SK-N-SH (cell line): ENCODE data around the gene ZSWIM3. TPM values are rescaled to one million over a fixed set of nuclear protein-coding genes. Genes with fewer than 3 reads are reported as not detected.

Source experiments
- CTCF ChIA-PET: fragments of 300-600, 350-600 bp; formaldehyde crosslinking; extraction: SDS; loops from one replicate; lab custom pipeline; 2021; lab: Yijun Ruan, JAX
- POLR2A ChIA-PET: fragments of 350-600 bp; sonication (Branson Sonifier 250); formaldehyde crosslinking; extraction: SDS; loops from one replicate; lab custom pipeline; 2020; ENCODE audit warnings: antibody characterized with exemption, inconsistent platforms; lab: Yijun Ruan, JAX
- DNase-seq: peaks from one replicate; pipeline ENCODE4 v3.0.0; 2012
- H2AFZ ChIP-seq: fragments of 200-600 bp; sonication (generic); 2 replicates; pipeline ENCODE4 v1.8.1; 2016; ENCODE audit warnings: antibody characterized with exemption, mild to moderate bottlenecking, low read depth
- H3F3A ChIP-seq: fragments of 200-600 bp; sonication (generic); replicated peaks from 2 replicates; pipeline ENCODE3; 2016; ENCODE audit warnings: antibody characterized with exemption, mild to moderate bottlenecking; ENCODE audit not compliant: insufficient read depth
- H3K27ac ChIP-seq, 2 experiments: fragments of 200-500 bp in 1 of 2; fragments of 200-600 bp in 1 of 2; sonication (Bioruptor generic) in 1 of 2; sonication (generic), shearing (Covaris generic) in 1 of 2; 2 replicates each; pipeline versions ENCODE4 v1.5.1 to v1.6.1; 2014 to 2016; ENCODE audit warnings: low read depth in 2 of 2, inconsistent platforms in 1 of 2, low read length in 1 of 2, mild to moderate bottlenecking in 1 of 2, mixed read lengths in 1 of 2
- H3K27me3 ChIP-seq: fragments of 200-600 bp; sonication (generic), shearing (Covaris generic); 2 replicates; pipeline ENCODE4 v1.6.1; 2016; ENCODE audit warnings: mixed run types; ENCODE audit not compliant: insufficient read depth
- H3K36me3 ChIP-seq, 2 experiments: fragments of 200-500 bp in 1 of 2; fragments of 200-600 bp in 1 of 2; sonication (Bioruptor generic) in 1 of 2; sonication (generic) in 1 of 2; replicated peaks in 1 of 2; 2 replicates each; pipeline versions ENCODE3 to v1.5.1; 2014 to 2016; ENCODE audit warnings: low read length in 1 of 2, mild to moderate bottlenecking in 1 of 2; ENCODE audit not compliant: insufficient read depth in 2 of 2, control insufficient read depth in 1 of 2
- H3K4me1 ChIP-seq, 2 experiments: fragments of 200-500 bp in 1 of 2; fragments of 200-600 bp in 1 of 2; sonication (Bioruptor generic) in 1 of 2; sonication (generic), shearing (Covaris generic) in 1 of 2; 2 replicates each; pipeline versions ENCODE4 v1.5.1 to v1.6.1; 2014 to 2016; ENCODE audit warnings: low read depth in 1 of 2, low read length in 1 of 2, mixed run types in 1 of 2; ENCODE audit not compliant: insufficient read depth in 2 of 2, control insufficient read depth in 1 of 2
- H3K4me2 ChIP-seq: fragments of 200-600 bp; sonication (generic), shearing (Covaris generic); 2 replicates; pipeline ENCODE4 v1.6.1; 2017; ENCODE audit warnings: mixed run types
- H3K4me3 ChIP-seq, 2 experiments: fragments of 200-500 bp in 1 of 2; fragments of 200-600 bp in 1 of 2; sonication (Bioruptor generic) in 1 of 2; sonication (generic), shearing (Covaris generic) in 1 of 2; 2 replicates each; pipeline versions ENCODE4 v1.5.1 to v1.8.1; 2014 to 2016; ENCODE audit warnings: low read depth in 2 of 2, inconsistent platforms in 1 of 2, low read length in 1 of 2, mild to moderate bottlenecking in 1 of 2, mixed read lengths in 1 of 2, moderate library complexity in 1 of 2
- H3K79me2 ChIP-seq: fragments of 200-600 bp; sonication (generic); 2 replicates; pipeline ENCODE4 v1.8.1; 2017; ENCODE audit warnings: mild to moderate bottlenecking; ENCODE audit not compliant: insufficient read depth
- H3K9ac ChIP-seq: fragments of 200-600 bp; sonication (generic); 2 replicates; pipeline ENCODE4 v1.6.1; 2017; ENCODE audit warnings: mixed run types
- H3K9me2 ChIP-seq: fragments of 200-600 bp; sonication (generic); 2 replicates; pipeline ENCODE4 v1.6.1; 2017; ENCODE audit warnings: mixed run types
- H3K9me3 ChIP-seq: fragments of 200-600 bp; sonication (generic); 2 replicates; pipeline ENCODE4 v1.6.1; 2017; ENCODE audit warnings: mixed run types, mild to moderate bottlenecking, moderate library complexity
- H4K20me1 ChIP-seq: fragments of 200-600 bp; sonication (generic); 2 replicates; pipeline ENCODE4 v1.6.1; 2017; ENCODE audit warnings: mild to moderate bottlenecking, mixed run types; ENCODE audit not compliant: insufficient read depth
- CTCF ChIP-seq: fragments of 200-600 bp; sonication (generic); IDR thresholded peaks from 2 replicates; pipeline ENCODE4 v1.6.1; 2017; ENCODE audit warnings: antibody characterized with exemption, mild to moderate bottlenecking, moderate library complexity
- ELF1 ChIP-seq: IDR thresholded peaks from 2 replicates; pipeline ENCODE4 v1.4.0; 2012
- EP300 ChIP-seq, 2 experiments: IDR thresholded peaks; 2 replicates each; pipeline versions ENCODE4 v1.4.0 to v1.6.1; 2012; ENCODE audit warnings: borderline replicate concordance in 1 of 2, low read depth in 1 of 2, low read length in 1 of 2
- FOSL2 ChIP-seq: IDR thresholded peaks from 2 replicates; pipeline ENCODE4 v1.4.0; 2012; ENCODE audit warnings: low read depth, mild to moderate bottlenecking, moderate library complexity, borderline replicate concordance
- FOXM1 ChIP-seq: IDR thresholded peaks from 2 replicates; pipeline ENCODE4 v1.4.0; 2012; ENCODE audit warnings: low read depth, mild to moderate bottlenecking
- GABPA ChIP-seq: IDR thresholded peaks from 2 replicates; pipeline ENCODE4 v1.4.0; 2012; ENCODE audit warnings: low read depth, mild to moderate bottlenecking
- MXI1 ChIP-seq: IDR thresholded peaks from 2 replicates; pipeline ENCODE4 v1.6.1; 2012; ENCODE audit warnings: mild to moderate bottlenecking, low read depth, low read length, improper control_type of control experiment
- NFIC ChIP-seq: IDR thresholded peaks from 2 replicates; pipeline ENCODE4 v1.4.0; 2012; ENCODE audit warnings: borderline replicate concordance
- POLR2AphosphoS5 ChIP-seq: IDR thresholded peaks from 2 replicates; pipeline ENCODE4 v1.6.1; 2012; ENCODE audit warnings: low read depth, low read length
- RAD21 ChIP-seq: IDR thresholded peaks from 2 replicates; pipeline ENCODE4 v1.6.1; 2012; ENCODE audit warnings: mild to moderate bottlenecking, low read length
- RCOR1 ChIP-seq: fragments of 150-350 bp; IDR thresholded peaks from 2 replicates; pipeline ENCODE4 v1.6.1; 2017; ENCODE audit warnings: antibody characterized with exemption, low read length
- RFX5 ChIP-seq: IDR thresholded peaks from 2 replicates; pipeline ENCODE4 v1.6.1; 2012; ENCODE audit warnings: mild to moderate bottlenecking, improper control_type of control experiment, low read length
- RXRA ChIP-seq: IDR thresholded peaks from 2 replicates; pipeline ENCODE4 v1.4.0; 2012; ENCODE audit warnings: low read depth, mild to moderate bottlenecking, borderline replicate concordance
- SMC3 ChIP-seq: IDR thresholded peaks from 2 replicates; pipeline ENCODE4 v1.6.1; 2012; ENCODE audit warnings: low read depth, low read length, improper control_type of control experiment
- TAF1 ChIP-seq: IDR thresholded peaks from 2 replicates; pipeline ENCODE4 v1.6.1; 2012; ENCODE audit warnings: low read depth, mild to moderate bottlenecking, low read length, moderate library complexity, borderline replicate concordance
- TCF12 ChIP-seq: IDR thresholded peaks from 2 replicates; pipeline ENCODE4 v1.4.0; 2012
- YY1 ChIP-seq: IDR thresholded peaks from 2 replicates; pipeline ENCODE4 v1.4.0; 2012; ENCODE audit warnings: low read depth, mild to moderate bottlenecking
- WGBS: methylation state at CpG from one replicate; pipeline ENCODE4 v1.1.6; 2017; ENCODE audit warnings: low lambda C conversion rate; 5-methylcytosine and 5-hydroxymethylcytosine counted together
- polyA plus RNA-seq, 3 experiments: library from polyadenylated mRNA; depleted of rRNA; stranded (reverse); fragments of >200 nt; gene quantifications; 2 replicates each; pipeline ENCODE4 v1.2.3, GENCODE V29; 2012
- TF ChIP-seq, protein P1 (sequence below): fragments of 150-350 bp; IDR thresholded peaks from 2 replicates; pipeline ENCODE4 v1.6.1; 2016; ENCODE audit warnings: mild to moderate bottlenecking, low read depth, low read length
- TF ChIP-seq, protein P2 (sequence below): IDR thresholded peaks from 2 replicates; pipeline ENCODE4 v1.6.1; 2012; ENCODE audit warnings: mild to moderate bottlenecking, low read depth, low read length, moderate library complexity
- TF ChIP-seq, protein P3 (sequence below): IDR thresholded peaks from 2 replicates; pipeline ENCODE4; 2012

ZSWIM3 gene
- polyA plus RNA-seq, 1 of the 3 experiments (the other 2 are of a cell fraction) = 2.3 TPM

GRCh38 chr20:45883100-45883469 is 25.7 kb downstream of the ZSWIM3 start:
- Histone ChIP-seq H3K4me2 (no peak overlapping the region), H3F3A (peaks cover 11% of the 10 kb centered on the region), H3K27me3 (no peaks in the 10 kb centered on the region), H3K4me1 (peaks cover 3 to 10% of the 10 kb centered on the region in 2 experiments; a peak in 2 of 4 replicates), H3K36me3 (peaks cover 3 to 15% of the 10 kb centered on the region in 2 experiments), H3K9me2 (no peaks in the 10 kb centered on the region), H3K27ac (no peak overlapping the region), H3K9me3 (no peaks in the 10 kb centered on the region), H4K20me1 (no peaks in the 10 kb centered on the region), H3K9ac (no peak overlapping the region), H2AFZ (no peak overlapping the region), H3K79me2 (peaks cover 19% of the 10 kb centered on the region), H3K4me3 (no peak overlapping the region)
- ChIA-PET POLR2A (interaction anchor here (1.9 kb wide), 1 partner anchor 29 kb away, joined by 5 read pairs; the partner anchor contains the start of gene PLTP), CTCF (interaction anchor here (0.7 to 1.2 kb wide), 5 partner anchors 8 to 112 kb away, joined by 3 to 4 read pairs (median 3); partner anchors contain the start of genes CTSA and NEURL2)
- WGBS = 58% methylated on average over 2 of the region's 9 CpGs
- TF ChIP-seq POLR2AphosphoS5 (no peak), RFX5 (no peak), NFIC (no peak), YY1 (no peak), TCF12 (no peak), SMC3 (no peak), EP300 (IDR thresholded peaks at IDR 0.05; ENCODE audit: borderline replicate concordance in 1 of 2, low read depth in 1 of 2, low read length in 1 of 2) (no peak), MXI1 (no peak), RXRA (no peak)
- TF ChIP-seq, protein P1, sequence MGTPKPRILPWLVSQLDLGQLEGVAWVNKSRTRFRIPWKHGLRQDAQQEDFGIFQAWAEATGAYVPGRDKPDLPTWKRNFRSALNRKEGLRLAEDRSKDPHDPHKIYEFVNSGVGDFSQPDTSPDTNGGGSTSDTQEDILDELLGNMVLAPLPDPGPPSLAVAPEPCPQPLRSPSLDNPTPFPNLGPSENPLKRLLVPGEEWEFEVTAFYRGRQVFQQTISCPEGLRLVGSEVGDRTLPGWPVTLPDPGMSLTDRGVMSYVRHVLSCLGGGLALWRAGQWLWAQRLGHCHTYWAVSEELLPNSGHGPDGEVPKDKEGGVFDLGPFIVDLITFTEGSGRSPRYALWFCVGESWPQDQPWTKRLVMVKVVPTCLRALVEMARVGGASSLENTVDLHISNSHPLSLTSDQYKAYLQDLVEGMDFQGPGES = no peak
- TF ChIP-seq, protein P2, sequence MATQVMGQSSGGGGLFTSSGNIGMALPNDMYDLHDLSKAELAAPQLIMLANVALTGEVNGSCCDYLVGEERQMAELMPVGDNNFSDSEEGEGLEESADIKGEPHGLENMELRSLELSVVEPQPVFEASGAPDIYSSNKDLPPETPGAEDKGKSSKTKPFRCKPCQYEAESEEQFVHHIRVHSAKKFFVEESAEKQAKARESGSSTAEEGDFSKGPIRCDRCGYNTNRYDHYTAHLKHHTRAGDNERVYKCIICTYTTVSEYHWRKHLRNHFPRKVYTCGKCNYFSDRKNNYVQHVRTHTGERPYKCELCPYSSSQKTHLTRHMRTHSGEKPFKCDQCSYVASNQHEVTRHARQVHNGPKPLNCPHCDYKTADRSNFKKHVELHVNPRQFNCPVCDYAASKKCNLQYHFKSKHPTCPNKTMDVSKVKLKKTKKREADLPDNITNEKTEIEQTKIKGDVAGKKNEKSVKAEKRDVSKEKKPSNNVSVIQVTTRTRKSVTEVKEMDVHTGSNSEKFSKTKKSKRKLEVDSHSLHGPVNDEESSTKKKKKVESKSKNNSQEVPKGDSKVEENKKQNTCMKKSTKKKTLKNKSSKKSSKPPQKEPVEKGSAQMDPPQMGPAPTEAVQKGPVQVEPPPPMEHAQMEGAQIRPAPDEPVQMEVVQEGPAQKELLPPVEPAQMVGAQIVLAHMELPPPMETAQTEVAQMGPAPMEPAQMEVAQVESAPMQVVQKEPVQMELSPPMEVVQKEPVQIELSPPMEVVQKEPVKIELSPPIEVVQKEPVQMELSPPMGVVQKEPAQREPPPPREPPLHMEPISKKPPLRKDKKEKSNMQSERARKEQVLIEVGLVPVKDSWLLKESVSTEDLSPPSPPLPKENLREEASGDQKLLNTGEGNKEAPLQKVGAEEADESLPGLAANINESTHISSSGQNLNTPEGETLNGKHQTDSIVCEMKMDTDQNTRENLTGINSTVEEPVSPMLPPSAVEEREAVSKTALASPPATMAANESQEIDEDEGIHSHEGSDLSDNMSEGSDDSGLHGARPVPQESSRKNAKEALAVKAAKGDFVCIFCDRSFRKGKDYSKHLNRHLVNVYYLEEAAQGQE = no peak
- DNase-seq = no peak

- H3K79me2 ChIP-seq = peaks cover 19% of the 10 kb centered on the region
- POLR2A ChIA-PET = no interaction called here
- no peak for TF ChIP-seq TAF1
- no peak for TF ChIP-seq POLR2AphosphoS5
- TF ChIP-seq RCOR1 = no peak
- no peak for TF ChIP-seq YY1
- no peak for TF ChIP-seq SMC3
- TF ChIP-seq, protein P3, sequence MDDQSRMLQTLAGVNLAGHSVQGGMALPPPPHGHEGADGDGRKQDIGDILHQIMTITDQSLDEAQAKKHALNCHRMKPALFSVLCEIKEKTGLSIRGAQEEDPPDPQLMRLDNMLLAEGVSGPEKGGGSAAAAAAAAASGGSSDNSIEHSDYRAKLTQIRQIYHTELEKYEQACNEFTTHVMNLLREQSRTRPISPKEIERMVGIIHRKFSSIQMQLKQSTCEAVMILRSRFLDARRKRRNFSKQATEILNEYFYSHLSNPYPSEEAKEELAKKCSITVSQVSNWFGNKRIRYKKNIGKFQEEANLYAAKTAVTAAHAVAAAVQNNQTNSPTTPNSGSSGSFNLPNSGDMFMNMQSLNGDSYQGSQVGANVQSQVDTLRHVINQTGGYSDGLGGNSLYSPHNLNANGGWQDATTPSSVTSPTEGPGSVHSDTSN = no peak
- TF ChIP-seq ELF1 = no peak
- no peak for TF ChIP-seq FOSL2
- no peak for TF ChIP-seq GABPA
- no peak for TF ChIP-seq CTCF
- TF ChIP-seq RAD21 = no peak
- TF ChIP-seq RFX5 = no peak
- TF ChIP-seq FOXM1 = no peak
Observed at GRCh38 chr20:45886590-45887345, 29.4 kb downstream of the ZSWIM3 start.

More at GRCh38 chr20:45886590-45887345, 29.4 kb downstream of the ZSWIM3 start:
- no peak overlapping the region for H2AFZ ChIP-seq
- H3K27ac ChIP-seq = no peak overlapping the region
- WGBS = 93% methylated on average over 9 of the region's 19 CpGs
- no peak overlapping the region for H3K4me3 ChIP-seq
- no peaks in the 10 kb centered on the region for H3K9me3 ChIP-seq
- H3K27me3 ChIP-seq = no peaks in the 10 kb centered on the region
- H3K9me2 ChIP-seq = no peaks in the 10 kb centered on the region
- peaks cover 3 to 15% of the 10 kb centered on the region in 2 experiments for H3K36me3 ChIP-seq
- H3F3A ChIP-seq = peaks cover 15% of the 10 kb centered on the region
- no peak for DNase-seq
- no peak overlapping the region for H3K4me2 ChIP-seq
- peaks cover 4 to 10% of the 10 kb centered on the region in 2 experiments; a peak in 3 of 4 replicates for H3K4me1 ChIP-seq
- CTCF ChIA-PET = no interaction called here
- H4K20me1 ChIP-seq = no peaks in the 10 kb centered on the region
- no peak overlapping the region for H3K9ac ChIP-seq
